ENCODE results near the gene PCYOX1L.

Gene PCYOX1L

DNA sequence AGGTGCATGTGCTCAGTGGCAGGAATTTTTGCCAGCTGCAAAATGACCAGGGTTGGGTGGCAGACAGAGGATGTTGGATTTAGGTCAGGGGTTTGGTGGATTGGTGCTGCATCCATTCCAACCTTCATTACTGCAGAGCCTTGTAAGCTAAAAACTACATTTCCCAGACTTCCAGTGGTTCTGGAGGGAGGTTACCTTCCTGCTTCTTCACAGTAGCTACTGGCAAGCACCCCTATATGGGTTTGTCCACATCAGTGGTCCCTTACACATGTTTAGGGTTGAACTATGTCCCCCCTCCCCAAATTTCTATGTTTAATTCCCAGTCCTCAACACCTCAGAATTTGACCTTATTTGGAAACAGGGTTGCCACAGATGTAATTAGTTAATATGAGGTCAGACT, 41.9 kb downstream of the PCYOX1L start:
- Histone ChIP-seq H3K79me2 (ENCODE audit: insufficient read depth, low read length) (no peaks in the 10 kb centered on the region), H4K20me1 (ENCODE audit: insufficient read depth, low read length) (no peaks in the 10 kb centered on the region), H3K9me2 (ENCODE audit: low read depth, low read length) (no peaks in the 10 kb centered on the region), H3K4me3 (ENCODE audit: low read depth, low read length, poor library complexity, severe bottlenecking) (no peak overlapping the region), H3K9ac (ENCODE audit: low read length) (no peak overlapping the region), H3K9me3 (ENCODE audit: low read length) (no peaks in the 10 kb centered on the region), H3K27ac (ENCODE audit: low read depth, low read length, poor library complexity, severe bottlenecking) (no peak overlapping the region), H3F3A (ENCODE audit: insufficient read depth, low read length) (no peaks in the 10 kb centered on the region), H2AFZ (ENCODE audit: low read length) (no peak overlapping the region), H3K27me3 (ENCODE audit: insufficient read depth, low read length) (peaks cover 4% of the 10 kb centered on the region; the same call in 1 of the 2 replicates), H3K4me1 (ENCODE audit: insufficient read depth, low read length, severe bottlenecking) (no peaks in the 10 kb centered on the region), H3K36me3 (ENCODE audit: insufficient read depth, low read length) (no peaks in the 10 kb centered on the region), H3K4me2 (ENCODE audit: low read length) (no peak overlapping the region)
- TF ChIP-seq EZH2 (IDR thresholded peaks at IDR 0.05; ENCODE audit: borderline replicate concordance, low read length): no peak
- TF ChIP-seq, protein P1, sequence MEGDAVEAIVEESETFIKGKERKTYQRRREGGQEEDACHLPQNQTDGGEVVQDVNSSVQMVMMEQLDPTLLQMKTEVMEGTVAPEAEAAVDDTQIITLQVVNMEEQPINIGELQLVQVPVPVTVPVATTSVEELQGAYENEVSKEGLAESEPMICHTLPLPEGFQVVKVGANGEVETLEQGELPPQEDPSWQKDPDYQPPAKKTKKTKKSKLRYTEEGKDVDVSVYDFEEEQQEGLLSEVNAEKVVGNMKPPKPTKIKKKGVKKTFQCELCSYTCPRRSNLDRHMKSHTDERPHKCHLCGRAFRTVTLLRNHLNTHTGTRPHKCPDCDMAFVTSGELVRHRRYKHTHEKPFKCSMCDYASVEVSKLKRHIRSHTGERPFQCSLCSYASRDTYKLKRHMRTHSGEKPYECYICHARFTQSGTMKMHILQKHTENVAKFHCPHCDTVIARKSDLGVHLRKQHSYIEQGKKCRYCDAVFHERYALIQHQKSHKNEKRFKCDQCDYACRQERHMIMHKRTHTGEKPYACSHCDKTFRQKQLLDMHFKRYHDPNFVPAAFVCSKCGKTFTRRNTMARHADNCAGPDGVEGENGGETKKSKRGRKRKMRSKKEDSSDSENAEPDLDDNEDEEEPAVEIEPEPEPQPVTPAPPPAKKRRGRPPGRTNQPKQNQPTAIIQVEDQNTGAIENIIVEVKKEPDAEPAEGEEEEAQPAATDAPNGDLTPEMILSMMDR (IDR thresholded peaks at IDR 0.05; ENCODE audit: low read length): no peak

DNA sequence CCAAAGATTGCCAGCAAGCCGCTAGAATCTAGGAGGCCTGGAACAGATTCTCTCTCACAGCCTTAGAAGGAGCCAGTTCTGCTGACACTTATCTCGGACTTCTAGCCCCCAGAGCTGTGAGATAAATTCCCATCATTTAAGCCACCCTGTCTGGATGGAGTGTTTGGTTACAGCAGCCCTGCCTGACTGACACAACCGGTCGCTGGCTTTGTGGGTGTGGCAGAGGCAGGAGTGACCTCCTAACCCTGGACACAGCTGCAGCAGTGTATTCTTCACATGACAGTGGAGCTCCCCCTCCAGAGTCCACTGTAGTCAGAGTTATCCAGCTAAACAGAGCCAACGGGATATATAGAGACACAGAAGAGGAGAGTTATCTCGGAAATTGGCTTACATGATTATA, 42.5 kb downstream of the PCYOX1L start:
- H3K27me3 ChIP-seq (ENCODE audit: insufficient read depth, low read length): peaks cover 3% of the 10 kb centered on the region; the same call in 1 of the 2 replicates
- no peaks in the 10 kb centered on the region for H3K9me3 ChIP-seq (ENCODE audit: low read length)
- H3K36me3 ChIP-seq (ENCODE audit: insufficient read depth, low read length): no peaks in the 10 kb centered on the region
- H3K4me2 ChIP-seq (ENCODE audit: low read length): no peak overlapping the region
- H2AFZ ChIP-seq (ENCODE audit: low read length): no peak overlapping the region
- H4K20me1 ChIP-seq (ENCODE audit: insufficient read depth, low read length): no peaks in the 10 kb centered on the region
- H3K9me2 ChIP-seq (ENCODE audit: low read depth, low read length): no peaks in the 10 kb centered on the region
- no peaks in the 10 kb centered on the region for H3K79me2 ChIP-seq (ENCODE audit: insufficient read depth, low read length)
- no peak overlapping the region for H3K27ac ChIP-seq (ENCODE audit: low read depth, low read length, poor library complexity, severe bottlenecking)
- H3F3A ChIP-seq (ENCODE audit: insufficient read depth, low read length): no peaks in the 10 kb centered on the region
- TF ChIP-seq, protein P1 (IDR thresholded peaks at IDR 0.05; ENCODE audit: low read length): no peak
- no peak for TF ChIP-seq EZH2 (IDR thresholded peaks at IDR 0.05; ENCODE audit: borderline replicate concordance, low read length)
- H3K4me3 ChIP-seq (ENCODE audit: low read depth, low read length, poor library complexity, severe bottlenecking): no peak overlapping the region
- no peak overlapping the region for H3K9ac ChIP-seq (ENCODE audit: low read length)
- H3K4me1 ChIP-seq (ENCODE audit: insufficient read depth, low read length, severe bottlenecking): no peaks in the 10 kb centered on the region

DNA sequence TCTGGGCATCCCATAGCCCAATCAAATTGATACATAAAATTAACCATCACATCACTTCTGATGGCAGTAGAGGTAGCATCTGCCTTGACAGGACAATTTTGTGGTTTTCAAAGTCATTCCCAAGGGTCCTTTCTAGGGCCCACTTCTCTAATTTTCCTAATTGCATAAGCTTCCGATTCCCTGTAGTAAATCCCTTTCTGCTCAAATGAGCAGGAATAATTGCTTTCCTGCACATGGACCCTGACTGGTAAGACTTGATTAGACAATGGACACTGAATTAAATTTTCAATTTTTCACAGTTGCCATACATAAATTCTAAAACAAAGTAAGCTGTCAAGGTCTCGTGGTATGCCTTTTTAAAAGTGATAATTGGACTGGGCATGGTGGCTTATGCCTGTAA, 43.2 kb downstream of the PCYOX1L start:
- Histone ChIP-seq H3F3A (ENCODE audit: insufficient read depth, low read length) (no peaks in the 10 kb centered on the region), H3K9me2 (ENCODE audit: low read depth, low read length) (no peaks in the 10 kb centered on the region), H3K4me1 (ENCODE audit: insufficient read depth, low read length, severe bottlenecking) (no peaks in the 10 kb centered on the region), H3K79me2 (ENCODE audit: insufficient read depth, low read length) (no peaks in the 10 kb centered on the region), H3K36me3 (ENCODE audit: insufficient read depth, low read length) (no peaks in the 10 kb centered on the region), H3K4me2 (ENCODE audit: low read length) (no peak overlapping the region), H3K27me3 (ENCODE audit: insufficient read depth, low read length) (peaks cover 3% of the 10 kb centered on the region; the same call in 1 of the 2 replicates), H4K20me1 (ENCODE audit: insufficient read depth, low read length) (no peaks in the 10 kb centered on the region), H3K9me3 (ENCODE audit: low read length) (no peaks in the 10 kb centered on the region), H3K4me3 (ENCODE audit: low read depth, low read length, poor library complexity, severe bottlenecking) (no peak overlapping the region), H2AFZ (ENCODE audit: low read length) (no peak overlapping the region), H3K27ac (ENCODE audit: low read depth, low read length, poor library complexity, severe bottlenecking) (no peak overlapping the region), H3K9ac (ENCODE audit: low read length) (no peak overlapping the region)
- no peak for TF ChIP-seq EZH2 (IDR thresholded peaks at IDR 0.05; ENCODE audit: borderline replicate concordance, low read length)
- TF ChIP-seq, protein P1 (IDR thresholded peaks at IDR 0.05; ENCODE audit: low read length): no peak

All from OCI-LY1 (cell line).